Mesothelial cell of epicardium (in vitro differentiated cells): Measurements from ENCODE around the gene SLIT2. TPM values are rescaled to one million over a fixed set of nuclear protein-coding genes. Genes with fewer than 3 reads are reported as not detected.
A peak's percentile ranks its signal among the peaks of the same experiment; 100 is the strongest.

Source experiments
- DNase-seq, 2 experiments: peaks; one replicate each; pipeline ENCODE4 v3.0.0; 2021; ENCODE audit warnings: low spot score in 2 of 2; ENCODE audit not compliant: unreplicated experiment in 2 of 2
- H3K27ac Mint-ChIP-seq: 2 replicates; pipeline ENCODE4 v1.8.0; 2021; ENCODE audit warnings: mixed read lengths
- H3K27me3 Mint-ChIP-seq: 2 replicates; pipeline ENCODE4 v1.8.0; 2021; ENCODE audit warnings: low read depth, mixed read lengths
- H3K36me3 Mint-ChIP-seq: 2 replicates; pipeline ENCODE4 v1.8.0; 2021; ENCODE audit warnings: mixed read lengths
- H3K4me1 Mint-ChIP-seq: 2 replicates; pipeline ENCODE4 v1.8.0; 2021; ENCODE audit warnings: mixed read lengths
- H3K4me3 Mint-ChIP-seq: 2 replicates; pipeline ENCODE4 v1.8.0; 2021; ENCODE audit warnings: mild to moderate bottlenecking, moderate library complexity, mixed read lengths
- H3K9me3 Mint-ChIP-seq: 2 replicates; pipeline ENCODE4 v1.8.0; 2021; ENCODE audit warnings: mixed read lengths
- total RNA-seq: library from RNA; stranded (reverse); gene quantifications from 3 replicates; pipeline ENCODE4 v1.2.1, GENCODE V29; 2021
- TF ChIP-seq, protein P1 (sequence below): fragments of 200-600 bp; sonication (generic); IDR thresholded peaks from one replicate; pipeline ENCODE4 v1.5.0; 2021; ENCODE audit warnings: antibody characterized with exemption; ENCODE audit not compliant: unreplicated experiment

The SLIT2 gene
- total RNA-seq, 1 donor from 2014 or later, result 168 TPM

DNA sequence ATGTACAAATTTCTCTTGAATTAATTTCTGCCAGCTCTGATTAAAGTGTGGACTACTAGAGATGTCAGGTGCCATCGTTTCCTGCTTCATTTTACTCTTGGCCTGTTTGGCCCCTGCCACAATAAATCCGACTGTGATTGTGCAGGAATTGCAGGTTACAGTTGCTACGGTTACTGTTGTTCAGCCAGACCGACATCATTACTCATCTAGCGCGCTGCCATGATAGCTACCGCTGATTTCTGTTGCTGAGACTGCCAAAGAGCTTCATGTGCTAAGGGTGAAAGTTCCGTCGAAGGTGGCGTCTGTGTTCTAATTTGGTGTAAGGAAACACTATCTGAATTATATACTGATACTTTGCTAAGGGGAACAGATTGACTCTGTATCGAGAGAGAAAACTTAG is 22.1 kb downstream of the SLIT2 start:
- Mint-ChIP-seq H3K36me3 (peaks cover 4% of the 10 kb centered on the region), H3K4me3 (no peak overlapping the region), H3K9me3 (no peaks in the 10 kb centered on the region), H3K27me3 (no peaks in the 10 kb centered on the region), H3K27ac (peak overlapping the region; percentile 49), H3K4me1 (peaks cover 33% of the 10 kb centered on the region)
- TF ChIP-seq, protein P1, sequence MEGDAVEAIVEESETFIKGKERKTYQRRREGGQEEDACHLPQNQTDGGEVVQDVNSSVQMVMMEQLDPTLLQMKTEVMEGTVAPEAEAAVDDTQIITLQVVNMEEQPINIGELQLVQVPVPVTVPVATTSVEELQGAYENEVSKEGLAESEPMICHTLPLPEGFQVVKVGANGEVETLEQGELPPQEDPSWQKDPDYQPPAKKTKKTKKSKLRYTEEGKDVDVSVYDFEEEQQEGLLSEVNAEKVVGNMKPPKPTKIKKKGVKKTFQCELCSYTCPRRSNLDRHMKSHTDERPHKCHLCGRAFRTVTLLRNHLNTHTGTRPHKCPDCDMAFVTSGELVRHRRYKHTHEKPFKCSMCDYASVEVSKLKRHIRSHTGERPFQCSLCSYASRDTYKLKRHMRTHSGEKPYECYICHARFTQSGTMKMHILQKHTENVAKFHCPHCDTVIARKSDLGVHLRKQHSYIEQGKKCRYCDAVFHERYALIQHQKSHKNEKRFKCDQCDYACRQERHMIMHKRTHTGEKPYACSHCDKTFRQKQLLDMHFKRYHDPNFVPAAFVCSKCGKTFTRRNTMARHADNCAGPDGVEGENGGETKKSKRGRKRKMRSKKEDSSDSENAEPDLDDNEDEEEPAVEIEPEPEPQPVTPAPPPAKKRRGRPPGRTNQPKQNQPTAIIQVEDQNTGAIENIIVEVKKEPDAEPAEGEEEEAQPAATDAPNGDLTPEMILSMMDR, result no peak
- no peak for DNase-seq

- Mint-ChIP-seq H3K4me1 (peaks cover 46% of the 10 kb centered on the region), H3K36me3 (peaks cover 2% of the 10 kb centered on the region), H3K4me3 (no peak overlapping the region), H3K27ac (no peak overlapping the region), H3K9me3 (no peaks in the 10 kb centered on the region), H3K27me3 (no peaks in the 10 kb centered on the region)
- no peak for DNase-seq
- TF ChIP-seq, protein P1, result no peak
Measured at GRCh38 chr4:20276848-20277247, 25.1 kb downstream of the SLIT2 start.

GRCh38 chr4:20278195-20278594 is 26.5 kb downstream of the SLIT2 start:
- no peak for DNase-seq
- TF ChIP-seq, protein P1, result no peak
- H3K9me3 Mint-ChIP-seq, result no peaks in the 10 kb centered on the region
- H3K4me1 Mint-ChIP-seq, result peaks cover 38% of the 10 kb centered on the region
- H3K36me3 Mint-ChIP-seq, result no peaks in the 10 kb centered on the region
- H3K4me3 Mint-ChIP-seq, result no peak overlapping the region
- H3K27me3 Mint-ChIP-seq, result no peaks in the 10 kb centered on the region
- H3K27ac Mint-ChIP-seq, result peak overlapping the region; percentile 57

GRCh38 chr4:20279381-20279780 is 27.7 kb downstream of the SLIT2 start:
- TF ChIP-seq, protein P1, result no peak
- Mint-ChIP-seq H3K9me3 (no peaks in the 10 kb centered on the region), H3K4me1 (peaks cover 34% of the 10 kb centered on the region), H3K27ac (peak overlapping the region; percentile 18), H3K36me3 (no peaks in the 10 kb centered on the region), H3K27me3 (no peaks in the 10 kb centered on the region), H3K4me3 (no peak overlapping the region)
- no peak for DNase-seq

DNA sequence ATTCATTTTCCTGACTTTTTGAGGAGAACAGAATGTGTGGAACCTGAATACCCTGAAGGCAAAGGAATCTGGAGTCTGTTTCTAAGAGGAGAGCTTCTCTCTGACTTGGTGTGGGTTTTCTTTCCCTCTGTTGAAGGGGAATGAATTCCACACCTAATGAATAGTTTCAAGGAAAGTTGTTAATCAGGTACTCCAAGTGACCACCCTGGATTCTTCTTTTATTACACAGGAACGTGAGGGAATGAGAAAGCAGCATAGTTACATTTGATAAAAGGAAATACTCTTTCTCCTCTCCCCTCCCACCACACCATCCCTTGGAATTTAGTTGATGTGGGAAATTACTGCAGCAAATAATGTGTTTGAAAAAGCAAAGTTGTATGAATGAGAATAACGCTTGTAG is 29.7 kb downstream of the SLIT2 start:
- Mint-ChIP-seq H3K27ac (peak overlapping the region; percentile 81), H3K4me3 (no peak overlapping the region), H3K4me1 (peaks cover 40% of the 10 kb centered on the region), H3K27me3 (no peaks in the 10 kb centered on the region), H3K36me3 (no peaks in the 10 kb centered on the region), H3K9me3 (no peaks in the 10 kb centered on the region)
- TF ChIP-seq, protein P1, result no peak
- DNase-seq, result no peak

DNA sequence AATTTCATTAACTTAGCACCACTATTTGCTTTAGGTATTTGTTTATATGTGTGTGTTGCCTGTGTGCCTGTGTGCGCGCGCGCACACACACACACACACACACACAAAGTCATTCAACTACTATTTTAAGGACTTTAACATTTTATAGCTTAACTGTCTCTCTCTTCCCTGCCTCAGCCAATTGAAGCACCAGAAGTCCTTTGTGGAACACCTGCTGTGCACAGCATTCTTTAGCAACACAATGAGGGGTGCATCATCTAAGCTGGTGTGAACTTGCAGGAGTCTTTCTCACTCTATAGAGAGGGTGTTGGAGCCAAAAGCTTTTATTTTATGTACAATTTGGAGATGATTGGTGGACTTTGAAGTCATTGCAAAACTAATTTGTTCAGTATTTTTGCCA is 31.3 kb downstream of the SLIT2 start:
- no peak overlapping the region for H3K4me3 Mint-ChIP-seq
- no peaks in the 10 kb centered on the region for H3K36me3 Mint-ChIP-seq
- H3K27me3 Mint-ChIP-seq, result no peaks in the 10 kb centered on the region
- DNase-seq, result no peak
- TF ChIP-seq, protein P1, result no peak
- no peaks in the 10 kb centered on the region for H3K9me3 Mint-ChIP-seq
- H3K4me1 Mint-ChIP-seq, result peaks cover 33% of the 10 kb centered on the region
- no peak overlapping the region for H3K27ac Mint-ChIP-seq
